Regular cardiac myocyte (primary cell): ENCODE measurements around the gene MB21D2. TPM values are rescaled to one million over a fixed set of nuclear protein-coding genes. Genes with fewer than 3 reads are reported as not detected.

ENCODE experiments used
- total RNA-seq: library from RNA; depleted of rRNA; stranded (reverse); fragments of >200 nt; gene quantifications from 2 replicates; pipeline ENCODE4 v1.2.3, GENCODE V29; 2014

MB21D2 gene, protein sequence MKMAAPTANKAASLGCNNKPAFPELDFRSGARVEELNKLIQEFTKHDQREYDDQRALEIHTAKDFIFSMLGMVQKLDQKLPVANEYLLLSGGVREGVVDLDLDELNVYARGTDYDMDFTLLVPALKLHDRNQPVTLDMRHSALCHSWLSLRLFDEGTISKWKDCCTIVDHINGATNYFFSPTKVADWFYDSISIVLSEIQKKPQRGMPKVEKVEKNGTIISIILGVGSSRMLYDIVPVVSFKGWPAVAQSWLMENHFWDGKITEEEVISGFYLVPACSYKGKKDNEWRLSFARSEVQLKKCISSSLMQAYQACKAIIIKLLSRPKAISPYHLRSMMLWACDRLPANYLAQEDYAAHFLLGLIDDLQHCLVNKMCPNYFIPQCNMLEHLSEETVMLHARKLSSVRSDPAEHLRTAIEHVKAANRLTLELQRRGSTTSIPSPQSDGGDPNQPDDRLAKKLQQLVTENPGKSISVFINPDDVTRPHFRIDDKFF
- 14.7 and 15.0 TPM in 2 replicates for total RNA-seq

DNA sequence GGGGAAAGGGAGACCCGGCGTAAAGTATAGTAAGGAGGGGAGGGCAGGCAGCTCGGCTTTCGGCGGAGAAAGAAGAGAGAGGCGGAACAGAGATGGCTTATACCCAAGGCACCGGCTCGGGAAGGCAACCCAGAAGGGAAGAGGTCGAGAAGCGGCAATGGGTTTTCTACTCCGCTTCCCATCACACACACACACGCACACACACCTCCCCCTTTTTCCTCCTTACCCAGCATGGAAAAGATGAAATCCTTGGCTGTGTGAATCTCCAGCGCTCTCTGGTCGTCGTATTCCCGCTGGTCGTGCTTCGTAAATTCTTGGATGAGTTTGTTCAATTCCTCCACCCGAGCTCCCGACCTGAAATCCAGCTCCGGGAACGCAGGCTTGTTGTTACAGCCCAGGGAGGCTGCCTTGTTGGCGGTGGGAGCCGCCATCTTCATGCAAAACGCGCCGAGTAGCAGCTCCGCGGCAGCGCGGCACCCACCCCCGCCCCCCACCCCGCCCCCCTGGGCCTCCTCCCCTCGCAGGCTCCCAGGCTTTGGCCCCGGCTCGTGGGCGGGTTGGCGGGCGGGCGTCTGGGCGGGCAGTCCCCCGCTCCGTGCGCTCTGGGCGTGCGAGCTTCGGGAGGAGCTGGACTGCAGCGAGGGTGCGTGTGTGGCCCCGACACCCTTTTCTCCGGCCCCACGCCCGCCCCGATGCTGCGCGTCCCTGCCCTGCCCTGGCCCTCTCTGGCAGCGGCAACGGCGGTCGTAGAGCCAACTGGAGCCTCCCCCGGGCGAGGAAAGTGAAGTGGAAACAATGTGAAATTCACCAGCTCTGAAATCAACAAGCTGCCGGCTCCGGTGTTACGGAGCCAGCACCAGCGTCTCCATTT lies at the start of gene MB21D2:
Gene MB21D2, minus strand, starts transcription at position 453 of the 871 bp plus-strand sequence. Its CDS starts 16 bp downstream, at position 437.

Other genes with a start within 250 kb of the MB21D2 start
- gene FGF12, start 190.3 kb downstream of the MB21D2 start, total RNA-seq: not detected in 2 replicates